ENCODE measurements around the gene ZC3H12C. TPM values are rescaled to one million over a fixed set of nuclear protein-coding genes. Genes with fewer than 3 reads are reported as not detected.

The ZC3H12C gene
- total and polyA plus RNA-seq, 10 of the 15 experiments (the other 5 are each of a cell fraction or from before 2014, with no cell fraction given) = 0.31 to 31.0 (median 3.7) TPM

DNA sequence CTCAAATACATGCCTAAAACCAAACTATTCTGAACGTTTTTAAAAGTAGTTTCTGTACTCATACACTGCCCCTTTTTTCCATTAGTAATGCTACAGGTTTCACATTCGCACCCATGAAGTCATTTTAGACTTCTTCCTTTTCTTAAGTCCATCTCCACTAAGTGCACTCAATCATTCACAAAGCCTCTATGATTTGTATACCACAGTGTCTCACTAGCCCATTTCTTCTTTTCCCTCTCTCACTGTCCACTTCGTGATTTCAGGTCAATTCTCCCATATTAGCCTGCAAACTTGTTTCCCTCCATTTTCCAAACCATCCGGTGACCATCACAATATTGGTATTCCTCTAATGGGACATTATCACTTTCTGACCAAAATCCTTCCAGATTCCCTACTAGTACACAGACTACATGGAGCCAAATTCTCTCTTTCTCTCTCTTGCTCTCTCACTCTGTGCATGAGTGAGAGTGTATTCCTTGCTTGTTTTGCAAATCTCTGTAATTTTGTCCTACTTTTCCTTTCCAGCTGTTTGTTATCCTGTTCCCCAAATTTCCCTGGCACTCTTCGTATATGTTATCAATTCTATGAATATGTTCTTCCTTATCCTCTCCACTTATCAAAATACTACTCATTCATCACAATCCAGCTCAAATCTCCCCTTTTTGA is 3.4 kb upstream of the ZC3H12C start (continued):
- TF ChIP-seq E4F1 (IDR thresholded peaks at IDR 0.05; ENCODE audit: borderline replicate concordance, partially characterized antibody) = no peak
- peak; percentile 50; the same call in 1 of the 2 replicates for TF ChIP-seq RUNX3 (IDR thresholded peaks at IDR 0.05; ENCODE audit: low read length)
- TF ChIP-seq BHLHE40 (IDR thresholded peaks at IDR 0.05; ENCODE audit: borderline replicate concordance in 1 of 2, low read depth in 2 of 2, low read length in 1 of 2) = peak; percentile 5 to 13; a peak in 1 of 4 replicates
- peak; percentile 98 for TF ChIP-seq ATF7 (IDR thresholded peaks at IDR 0.05; ENCODE audit: low read depth)
- peak; percentile 84 for TF ChIP-seq MTA2 (IDR thresholded peaks at IDR 0.05; ENCODE audit: low read depth)
- TF ChIP-seq BCL3 (IDR thresholded peaks at IDR 0.05; ENCODE audit: borderline replicate concordance, insufficient read depth, low read depth, low read length, poor library complexity, severe bottlenecking) = peak; percentile 42
- no peak for TF ChIP-seq BRCA1 (IDR thresholded peaks at IDR 0.05; ENCODE audit: low read depth, low read length)
- no peak for TF ChIP-seq POLR2A (IDR thresholded peaks at IDR 0.05; ENCODE audit: low read depth, low read length)
- no peak for TF ChIP-seq CBX3 (IDR thresholded peaks at IDR 0.05; ENCODE audit: borderline replicate concordance, low read depth)
- TF ChIP-seq, protein P1, sequence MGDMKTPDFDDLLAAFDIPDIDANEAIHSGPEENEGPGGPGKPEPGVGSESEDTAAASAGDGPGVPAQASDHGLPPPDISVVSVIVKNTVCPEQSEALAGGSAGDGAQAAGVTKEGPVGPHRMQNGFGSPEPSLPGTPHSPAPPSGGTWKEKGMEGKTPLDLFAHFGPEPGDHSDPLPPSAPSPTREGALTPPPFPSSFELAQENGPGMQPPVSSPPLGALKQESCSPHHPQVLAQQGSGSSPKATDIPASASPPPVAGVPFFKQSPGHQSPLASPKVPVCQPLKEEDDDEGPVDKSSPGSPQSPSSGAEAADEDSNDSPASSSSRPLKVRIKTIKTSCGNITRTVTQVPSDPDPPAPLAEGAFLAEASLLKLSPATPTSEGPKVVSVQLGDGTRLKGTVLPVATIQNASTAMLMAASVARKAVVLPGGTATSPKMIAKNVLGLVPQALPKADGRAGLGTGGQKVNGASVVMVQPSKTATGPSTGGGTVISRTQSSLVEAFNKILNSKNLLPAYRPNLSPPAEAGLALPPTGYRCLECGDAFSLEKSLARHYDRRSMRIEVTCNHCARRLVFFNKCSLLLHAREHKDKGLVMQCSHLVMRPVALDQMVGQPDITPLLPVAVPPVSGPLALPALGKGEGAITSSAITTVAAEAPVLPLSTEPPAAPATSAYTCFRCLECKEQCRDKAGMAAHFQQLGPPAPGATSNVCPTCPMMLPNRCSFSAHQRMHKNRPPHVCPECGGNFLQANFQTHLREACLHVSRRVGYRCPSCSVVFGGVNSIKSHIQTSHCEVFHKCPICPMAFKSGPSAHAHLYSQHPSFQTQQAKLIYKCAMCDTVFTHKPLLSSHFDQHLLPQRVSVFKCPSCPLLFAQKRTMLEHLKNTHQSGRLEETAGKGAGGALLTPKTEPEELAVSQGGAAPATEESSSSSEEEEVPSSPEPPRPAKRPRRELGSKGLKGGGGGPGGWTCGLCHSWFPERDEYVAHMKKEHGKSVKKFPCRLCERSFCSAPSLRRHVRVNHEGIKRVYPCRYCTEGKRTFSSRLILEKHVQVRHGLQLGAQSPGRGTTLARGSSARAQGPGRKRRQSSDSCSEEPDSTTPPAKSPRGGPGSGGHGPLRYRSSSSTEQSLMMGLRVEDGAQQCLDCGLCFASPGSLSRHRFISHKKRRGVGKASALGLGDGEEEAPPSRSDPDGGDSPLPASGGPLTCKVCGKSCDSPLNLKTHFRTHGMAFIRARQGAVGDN (IDR thresholded peaks at IDR 0.05) = peak; percentile 65; the same call in 1 of the 2 replicates
- no peak for TF ChIP-seq RCOR1 (conservative IDR thresholded peaks at IDR 0.05; ENCODE audit: low read depth, low read length)
- peak; percentile 21; the same call in 1 of the 2 replicates for TF ChIP-seq GATAD2B (conservative IDR thresholded peaks at IDR 0.05; ENCODE audit: low read depth)
- TF ChIP-seq CREB1 (IDR thresholded peaks at IDR 0.05; ENCODE audit: low read depth) = peak; percentile 29; the same call in 1 of the 2 replicates
- TF ChIP-seq GABPA (IDR thresholded peaks at IDR 0.05; ENCODE audit: low read depth) = no peak
- no peak for TF ChIP-seq ZSCAN29 (IDR thresholded peaks at IDR 0.05)
- TF ChIP-seq NFXL1 (IDR thresholded peaks at IDR 0.05; ENCODE audit: borderline replicate concordance) = no peak
- no peak for TF ChIP-seq RFX5 (IDR thresholded peaks at IDR 0.05; ENCODE audit: low read depth, low read length)
- TF ChIP-seq SMAD1 (IDR thresholded peaks at IDR 0.05; ENCODE audit: low read depth, partially characterized antibody) = no peak
- no peak for TF ChIP-seq RAD21 (IDR thresholded peaks at IDR 0.05; ENCODE audit: insufficient read depth, low read depth, low read length)
- TF ChIP-seq ETV6 (conservative IDR thresholded peaks at IDR 0.05 in 1 of 2, IDR thresholded peaks at IDR 0.05 in 1 of 2; ENCODE audit: borderline replicate concordance in 1 of 2, low read depth in 1 of 2) = peak in 1 of 2 experiments; percentile 67; a peak in 1 of 4 replicates
- no peak for TF ChIP-seq TCF7 (IDR thresholded peaks at IDR 0.05; ENCODE audit: borderline replicate concordance)
- peak; percentile 44 for TF ChIP-seq MEF2B (IDR thresholded peaks at IDR 0.05; ENCODE audit: partially characterized antibody, poor library complexity, severe bottlenecking)
- TF ChIP-seq IRF4 (IDR thresholded peaks at IDR 0.05; ENCODE audit: low read depth, low read length) = no peak
